ENCODE data around the gene DRC7.

The DRC7 gene

GRCh38 chr16:57724531-57724930, 29.9 kb downstream of the DRC7 start:
- no peak for TF ChIP-seq REST (IDR thresholded peaks at IDR 0.05; ENCODE audit: insufficient read depth in 1 of 2, low read depth in 2 of 2, low read length in 2 of 2)
- TF ChIP-seq TAF1 (IDR thresholded peaks at IDR 0.05; ENCODE audit: borderline replicate concordance, insufficient read depth, low read length) = no peak
- no peak for TF ChIP-seq POLR2AphosphoS5 (IDR thresholded peaks at IDR 0.05; ENCODE audit: low read depth, low read length)
- no peak for TF ChIP-seq SIN3A (IDR thresholded peaks at IDR 0.05; ENCODE audit: borderline replicate concordance, insufficient read depth, low read length)
- no peak for TF ChIP-seq FOXP2 (optimal IDR thresholded peaks at IDR 0.05; ENCODE audit: borderline replicate concordance, extremely low read depth, extremely low read length, insufficient read depth)

GRCh38 chr16:57725151-57725550, 30.5 kb downstream of the DRC7 start:
- TF ChIP-seq SIN3A (IDR thresholded peaks at IDR 0.05; ENCODE audit: borderline replicate concordance, insufficient read depth, low read length) = no peak
- no peak for TF ChIP-seq POLR2AphosphoS5 (IDR thresholded peaks at IDR 0.05; ENCODE audit: low read depth, low read length)

- no peak for TF ChIP-seq SIN3A (IDR thresholded peaks at IDR 0.05; ENCODE audit: borderline replicate concordance, insufficient read depth, low read length)
- no peak for TF ChIP-seq TAF1 (IDR thresholded peaks at IDR 0.05; ENCODE audit: borderline replicate concordance, insufficient read depth, low read length)
- TF ChIP-seq POLR2AphosphoS5 (IDR thresholded peaks at IDR 0.05; ENCODE audit: low read depth, low read length) = no peak
- TF ChIP-seq FOXP2 (optimal IDR thresholded peaks at IDR 0.05; ENCODE audit: borderline replicate concordance, extremely low read depth, extremely low read length, insufficient read depth) = no peak
- no peak for TF ChIP-seq REST (IDR thresholded peaks at IDR 0.05; ENCODE audit: insufficient read depth in 1 of 2, low read depth in 2 of 2, low read length in 2 of 2)
These were observed 30.9 kb downstream of the DRC7 start for GRCh38 chr16:57725554-57725953.

GRCh38 chr16:57725976-57726375, 31.4 kb downstream of the DRC7 start:
- TF ChIP-seq POLR2AphosphoS5 (IDR thresholded peaks at IDR 0.05; ENCODE audit: low read depth, low read length) = no peak
- TF ChIP-seq TAF1 (IDR thresholded peaks at IDR 0.05; ENCODE audit: borderline replicate concordance, insufficient read depth, low read length) = no peak
- TF ChIP-seq REST (IDR thresholded peaks at IDR 0.05; ENCODE audit: insufficient read depth in 1 of 2, low read depth in 2 of 2, low read length in 2 of 2) = no peak
- no peak for TF ChIP-seq FOXP2 (optimal IDR thresholded peaks at IDR 0.05; ENCODE audit: borderline replicate concordance, extremely low read depth, extremely low read length, insufficient read depth)
- no peak for TF ChIP-seq SIN3A (IDR thresholded peaks at IDR 0.05; ENCODE audit: borderline replicate concordance, insufficient read depth, low read length)

GRCh38 chr16:57726433-57726947, 31.9 kb downstream of the DRC7 start:
- TF ChIP-seq SIN3A (IDR thresholded peaks at IDR 0.05; ENCODE audit: borderline replicate concordance, insufficient read depth, low read length) (no peak), REST (IDR thresholded peaks at IDR 0.05; ENCODE audit: insufficient read depth in 1 of 2, low read depth in 2 of 2, low read length in 2 of 2) (no peak), TAF1 (IDR thresholded peaks at IDR 0.05; ENCODE audit: borderline replicate concordance, insufficient read depth, low read length) (no peak), POLR2AphosphoS5 (IDR thresholded peaks at IDR 0.05; ENCODE audit: low read depth, low read length) (no peak), FOXP2 (optimal IDR thresholded peaks at IDR 0.05; ENCODE audit: borderline replicate concordance, extremely low read depth, extremely low read length, insufficient read depth) (no peak)
